Measurements from ENCODE around the gene CDC42BPB.

GRCh38 chr14:103095210-103095778 is 37.9 kb upstream of the CDC42BPB start:
- TF ChIP-seq CTCF (IDR thresholded peaks at IDR 0.05) (no peak), USF2 (CRISPR knock-in tag; IDR thresholded peaks at IDR 0.05) (no peak), NR3C1 (CRISPR knock-in tag; conservative IDR thresholded peaks at IDR 0.05; ENCODE audit: low read depth) (no peak)

All from WTC11 (cell line).